HG02943 (cell line): ENCODE measurements around the gene APOL3.
"Not testable (repeated sequence)": the region's sequence is repeated elsewhere in the genome, so short reads cannot be mapped to it uniquely, and the experiment has no call there.

ENCODE experiments used
- ATAC-seq: cut with Tn5 transposase; IDR thresholded peaks from one replicate; pipeline ENCODE4 v1.9.1; 2021; ENCODE audit warnings: mild to moderate bottlenecking, low read depth, moderate library complexity; ENCODE audit not compliant: unreplicated experiment

The APOL3 gene

GRCh38 chr22:36162127-36163034, 1.8 kb upstream of the APOL3 start:
- no peak for ATAC-seq

DNA sequence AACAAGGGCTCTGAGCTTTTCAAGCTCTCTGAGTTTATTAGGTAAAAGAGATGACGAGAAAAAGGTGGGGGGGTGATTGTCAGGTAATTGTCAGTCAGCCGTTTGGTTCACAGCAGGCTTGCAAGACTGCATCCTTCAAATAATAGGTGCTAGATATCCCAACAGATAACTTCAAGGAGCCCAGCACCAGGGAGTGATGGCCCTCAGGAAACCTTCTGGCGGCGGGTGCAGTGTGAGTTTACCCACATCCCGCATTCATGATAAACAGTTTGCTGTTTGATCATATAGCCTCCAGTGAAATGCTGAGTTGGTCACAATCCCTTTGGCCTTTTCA, 1.2 kb upstream of the APOL3 start:
- ATAC-seq = not testable (repeated sequence)

DNA sequence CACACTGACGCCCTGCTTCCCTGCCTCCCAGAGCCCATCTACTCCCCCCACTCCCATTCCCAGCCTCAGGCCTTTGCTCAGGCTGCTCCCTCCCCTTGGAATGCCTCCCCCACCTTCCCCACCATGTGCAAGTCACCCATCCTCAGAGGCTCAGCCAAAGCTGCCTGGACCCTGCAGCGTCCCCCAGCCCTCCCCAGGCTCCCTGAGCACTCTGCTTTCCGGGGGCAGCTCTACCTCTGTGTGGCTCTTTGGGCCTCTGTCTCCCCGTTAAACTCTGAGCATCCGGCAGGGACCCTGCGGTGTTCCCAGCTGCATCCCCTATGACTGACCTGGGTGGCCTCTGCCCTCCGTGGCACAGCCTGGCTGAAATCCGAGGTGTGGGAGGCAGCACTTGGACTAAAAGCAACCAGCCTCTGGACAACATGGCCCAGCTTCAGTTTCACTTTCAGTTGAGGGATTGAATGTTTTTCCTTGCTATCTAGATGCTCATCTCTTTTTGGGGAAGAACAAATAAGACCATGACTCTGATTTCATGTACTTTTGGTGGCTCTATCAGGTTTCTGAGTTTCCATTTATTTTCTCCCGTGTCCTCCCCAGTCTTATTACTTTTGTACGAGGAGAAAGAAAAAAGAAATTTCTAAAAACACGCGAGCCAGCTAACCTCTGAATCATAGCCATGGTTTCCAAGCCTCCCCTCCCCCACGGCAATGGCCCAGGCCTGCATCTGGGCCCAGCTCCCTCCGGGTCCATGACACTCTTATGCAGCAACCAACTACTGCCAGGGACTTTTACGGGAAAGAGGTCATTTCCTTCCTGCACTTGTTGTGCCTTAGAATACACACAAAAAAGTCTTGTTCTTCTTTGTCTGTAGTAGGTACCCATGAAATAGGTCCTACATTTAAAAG, 3.8 kb downstream of the APOL3 start:
- no peak for ATAC-seq

GRCh38 chr22:36156119-36156514, 4.4 kb downstream of the APOL3 start:
- no peak for ATAC-seq

- ATAC-seq = no peak
Measured at GRCh38 chr22:36155702-36156101, 4.9 kb downstream of the APOL3 start.

DNA sequence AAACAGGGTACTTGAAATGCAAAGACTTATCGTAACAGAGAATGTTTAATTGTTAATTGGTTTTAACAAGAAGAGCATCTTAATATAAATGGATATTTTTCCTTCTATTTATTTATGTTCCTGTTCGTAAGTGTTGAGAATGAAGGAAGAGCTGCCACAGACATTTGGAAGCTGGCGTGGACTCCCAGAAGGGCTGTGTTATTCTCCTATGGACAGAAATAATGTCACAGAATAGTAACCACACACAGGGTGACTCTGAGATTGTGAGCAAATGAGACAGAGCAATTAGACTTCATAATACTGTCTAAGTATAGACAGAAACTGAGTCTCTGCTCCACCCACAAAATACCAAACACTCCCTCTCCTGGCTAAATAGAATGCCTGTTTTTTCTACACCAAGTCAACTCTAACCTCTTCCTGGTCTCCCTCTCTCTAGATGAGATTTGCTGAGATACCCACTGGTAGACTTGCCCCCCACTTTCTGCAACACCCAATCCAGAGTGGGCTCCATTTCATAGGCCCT, 6.1 kb downstream of the APOL3 start:
- no peak for ATAC-seq

DNA sequence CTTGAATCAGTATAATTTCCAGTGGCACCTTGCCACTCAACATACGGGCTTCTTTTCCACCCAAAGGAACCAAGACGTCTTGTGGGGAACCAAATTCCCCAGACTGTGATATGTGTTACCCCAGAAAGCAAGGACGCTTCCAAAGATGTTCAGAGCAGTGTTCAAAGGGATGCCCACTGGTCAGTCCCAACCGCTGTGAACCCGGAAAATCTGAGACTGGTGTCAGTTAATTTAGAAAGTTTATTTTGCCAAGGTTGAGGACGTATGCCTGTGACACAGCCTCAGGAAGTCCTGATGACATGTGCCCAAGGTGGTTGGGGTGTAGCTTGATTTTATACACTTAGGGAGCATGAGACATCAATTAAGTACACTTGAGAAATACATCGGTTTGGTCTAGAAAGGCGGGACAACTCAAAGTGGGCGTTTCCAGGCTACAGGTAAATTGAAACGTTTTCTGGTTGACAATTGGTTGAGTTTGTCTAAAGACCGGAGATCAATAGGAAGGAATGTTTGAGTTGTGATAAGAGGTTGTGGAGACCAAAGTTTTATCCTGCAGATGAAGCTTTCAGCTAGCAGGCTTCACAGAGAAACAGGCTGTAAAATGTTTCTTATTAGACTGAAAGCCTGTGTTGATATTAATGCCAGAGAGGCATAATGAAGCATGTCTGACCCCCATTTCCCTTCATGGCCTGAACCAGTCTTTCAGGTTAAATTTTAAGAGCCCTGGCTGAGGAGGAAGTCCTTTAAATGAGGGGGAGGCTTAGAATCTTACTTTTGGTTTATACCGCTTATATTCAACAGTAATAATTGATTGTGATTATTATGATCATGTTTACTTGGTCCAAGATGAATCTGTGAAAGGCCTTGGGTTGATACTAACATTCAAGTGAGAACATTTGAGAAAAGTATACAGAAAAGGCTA, 6.8 kb downstream of the APOL3 start:
- no peak for ATAC-seq

DNA sequence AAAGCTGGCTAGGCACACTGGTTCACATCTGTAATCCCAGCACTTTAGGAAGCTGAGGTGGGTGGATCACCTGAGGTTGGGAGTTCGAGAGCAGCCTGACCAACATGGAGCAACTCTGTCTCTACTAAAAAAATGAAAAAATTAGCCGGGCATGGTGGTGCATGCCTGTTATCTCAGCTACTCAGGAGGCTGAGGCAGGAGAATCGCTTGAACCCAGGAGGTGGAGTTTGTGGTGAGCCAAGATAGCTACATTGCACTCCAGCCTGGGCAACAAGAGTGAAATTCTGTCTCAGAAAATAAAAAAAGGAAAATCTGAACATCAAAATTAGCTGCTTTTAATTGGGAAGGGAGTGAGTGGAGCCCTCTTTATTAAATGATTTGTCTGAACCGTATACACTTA, 7.7 kb downstream of the APOL3 start:
- ATAC-seq = not testable (repeated sequence)

DNA sequence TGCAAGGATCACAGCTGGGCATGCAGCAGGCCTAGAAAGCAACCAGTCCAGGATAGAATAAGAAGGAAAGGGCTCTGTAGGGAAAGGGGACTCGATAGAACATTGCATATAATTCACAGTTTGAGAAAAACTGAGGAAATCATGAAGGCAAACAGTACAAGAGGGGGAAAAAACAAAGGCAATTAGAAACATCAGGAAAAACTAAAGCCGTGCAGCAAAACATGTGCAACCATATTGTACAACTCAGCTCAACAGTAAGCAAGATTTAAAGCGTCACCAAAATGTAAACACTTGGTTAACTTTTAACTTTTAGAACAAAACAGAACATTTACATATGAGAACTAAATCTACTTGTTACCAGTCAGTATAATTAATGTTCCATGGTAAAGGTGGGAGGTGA, 8.5 kb downstream of the APOL3 start:
- no peak for ATAC-seq

GRCh38 chr22:36151006-36151595, 9.5 kb downstream of the APOL3 start:
- no peak for ATAC-seq

DNA sequence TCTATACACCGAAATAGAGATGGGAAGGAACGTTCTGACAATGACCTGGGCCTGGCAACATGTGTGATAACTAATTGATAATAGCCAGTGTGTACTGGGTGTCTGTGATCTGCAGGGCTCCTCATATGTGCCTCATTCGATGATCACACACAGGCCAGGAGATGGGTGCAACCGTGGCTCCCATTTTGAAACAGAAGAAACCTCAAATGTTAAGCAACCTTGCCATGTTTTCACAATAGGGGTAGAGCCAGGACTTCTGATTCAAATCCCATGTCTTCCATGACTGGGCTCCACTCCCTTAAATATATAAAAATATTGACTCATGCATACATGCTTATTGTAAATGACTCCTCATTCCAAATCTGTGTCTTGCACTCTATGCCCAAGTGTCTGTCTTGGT, 11.1 kb downstream of the APOL3 start:
- no peak for ATAC-seq

GRCh38 chr22:36148411-36148810, 12.1 kb downstream of the APOL3 start:
- no peak for ATAC-seq

DNA sequence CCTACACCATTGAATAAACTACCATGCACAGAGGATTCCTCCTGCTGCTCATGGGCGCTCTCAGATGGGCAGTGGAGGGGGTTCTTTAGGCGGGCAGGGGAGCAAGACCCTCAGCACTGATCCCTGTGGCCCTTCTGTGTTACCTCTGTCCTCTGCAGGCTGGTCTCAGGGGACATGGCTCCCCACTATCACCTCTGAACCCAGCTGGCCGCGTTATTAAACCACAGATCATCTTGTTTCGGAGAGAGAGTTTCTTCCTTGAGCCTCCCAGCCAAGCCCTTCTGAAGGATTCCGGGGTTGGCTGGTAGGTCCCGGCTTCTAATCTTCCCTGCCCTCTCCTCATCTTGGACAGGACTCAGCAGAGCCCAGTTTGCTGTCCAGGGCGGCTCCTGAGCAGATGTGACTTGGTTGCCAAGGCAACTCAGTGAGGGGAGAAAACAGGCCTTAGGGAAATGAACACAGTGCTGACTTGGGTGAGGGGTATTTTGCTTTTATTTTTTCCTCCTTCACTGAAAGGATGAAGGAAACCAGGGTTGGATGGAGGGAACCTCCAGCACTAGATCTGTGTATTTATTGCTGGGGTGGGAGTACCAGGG, 13.3 kb downstream of the APOL3 start:
- no peak for ATAC-seq

DNA sequence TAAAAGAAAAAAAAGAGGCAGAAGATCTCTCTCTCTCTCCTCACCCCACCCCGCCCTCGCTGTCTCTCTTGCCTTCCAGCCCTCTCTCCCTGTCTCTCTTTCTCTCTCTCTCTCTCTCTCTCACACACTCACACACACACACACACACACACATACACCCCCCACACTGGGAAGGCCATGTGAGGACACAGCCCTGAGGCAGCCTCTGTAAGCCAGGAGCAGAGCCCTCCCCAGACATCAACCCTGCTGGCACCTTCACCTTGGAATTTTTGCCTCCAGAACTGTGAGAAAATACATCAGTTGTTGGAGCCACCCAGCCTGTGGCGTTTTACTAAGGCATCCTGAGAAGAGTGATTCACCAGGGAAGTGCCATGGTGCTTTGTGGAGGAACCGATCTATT, 14.7 kb downstream of the APOL3 start:
- ATAC-seq = no peak

DNA sequence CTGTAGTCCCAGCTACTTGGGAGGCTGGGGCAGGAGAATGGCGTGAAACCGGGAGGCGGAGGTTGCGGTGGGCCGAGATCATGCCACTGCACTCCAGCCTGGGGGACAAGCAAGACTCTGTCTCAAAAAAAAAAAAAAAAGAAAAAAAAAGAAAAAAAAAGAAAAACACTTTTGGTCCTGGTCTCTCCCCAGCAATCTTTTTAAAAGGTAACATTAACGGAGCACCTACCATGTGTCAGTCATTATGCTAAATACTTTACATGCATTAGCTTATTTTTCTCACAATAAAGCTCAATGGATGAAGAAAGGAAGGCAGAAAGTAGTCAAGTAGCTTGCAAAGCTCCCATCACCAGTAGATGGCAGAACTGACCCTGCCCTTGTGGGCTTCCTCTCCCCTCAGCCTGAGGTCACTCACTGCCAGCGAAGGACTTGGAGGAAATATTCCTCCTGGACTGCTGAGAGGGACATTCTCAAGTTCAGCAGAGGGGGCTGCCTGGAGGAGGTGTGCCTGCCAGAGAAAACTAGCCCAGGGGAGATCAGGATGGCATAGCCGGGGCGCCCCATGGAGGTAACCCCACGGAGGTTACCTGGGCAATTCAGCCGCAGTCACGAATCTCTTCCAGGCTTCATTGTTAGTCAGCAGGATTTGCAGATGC, 15.5 kb downstream of the APOL3 start:
- ATAC-seq = no peak

GRCh38 chr22:36143956-36144355, 16.6 kb downstream of the APOL3 start:
- ATAC-seq = no peak

DNA sequence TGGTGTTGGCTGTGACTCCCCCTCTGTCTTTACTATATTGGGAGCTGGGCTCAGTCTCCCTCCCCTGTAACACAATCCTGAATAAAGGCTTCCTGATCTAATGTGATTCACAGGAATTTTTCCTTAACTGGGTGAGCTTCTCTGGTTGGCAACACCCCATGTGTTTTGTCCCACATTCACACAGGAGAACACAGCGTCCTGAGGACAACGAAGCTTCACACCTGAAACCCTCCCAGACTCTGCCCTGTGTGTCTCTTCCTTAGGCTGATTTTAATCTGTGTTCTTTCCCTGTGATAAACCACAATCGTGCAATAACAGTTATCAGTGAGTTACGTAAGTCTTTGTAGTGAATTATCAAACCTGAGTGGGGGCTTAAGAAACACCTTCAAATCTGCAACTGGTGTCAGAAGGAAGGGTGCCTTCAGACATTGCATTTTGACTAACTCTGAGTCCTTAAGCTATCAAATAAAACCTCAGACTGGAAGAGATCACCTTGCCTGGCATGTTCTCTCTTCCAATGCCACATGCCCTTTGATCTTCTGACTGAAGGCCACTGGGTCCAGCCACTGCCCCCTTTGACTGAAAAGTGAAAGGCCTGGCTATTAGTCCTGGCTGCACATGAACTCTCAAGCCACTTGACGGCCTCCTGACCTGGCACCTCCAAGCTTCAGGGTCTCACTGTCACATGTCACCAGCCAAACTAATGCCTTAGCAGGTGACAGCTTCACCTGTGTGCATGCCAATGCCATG, 17.3 kb downstream of the APOL3 start:
- no peak for ATAC-seq

GRCh38 chr22:36141481-36141880, 19.1 kb downstream of the APOL3 start:
- no peak for ATAC-seq
